ENCODE measurements around the gene SCUBE3.

SCUBE3 gene

GRCh38 chr6:35265523-35265922, 51.8 kb downstream of the SCUBE3 start:
- peaks cover 6% of the 10 kb centered on the region; the same call in 1 of the 2 replicates for H3F3A ChIP-seq (ENCODE audit: insufficient read depth, low read length)
- no peaks in the 10 kb centered on the region for H3K9me2 ChIP-seq (ENCODE audit: low read depth, low read length)
- H3K4me2 ChIP-seq (ENCODE audit: low read length): no peak overlapping the region
- H3K9me3 ChIP-seq (ENCODE audit: low read length): no peaks in the 10 kb centered on the region
- no peaks in the 10 kb centered on the region for H3K79me2 ChIP-seq (ENCODE audit: insufficient read depth, low read length)
- H4K20me1 ChIP-seq (ENCODE audit: insufficient read depth, low read length): no peaks in the 10 kb centered on the region
- no peak overlapping the region for H3K27ac ChIP-seq (ENCODE audit: low read depth, low read length, poor library complexity, severe bottlenecking)
- no peak overlapping the region for H3K9ac ChIP-seq (ENCODE audit: low read length)
- no peaks in the 10 kb centered on the region for H3K27me3 ChIP-seq (ENCODE audit: insufficient read depth, low read length)
- no peak for TF ChIP-seq CTCF (IDR thresholded peaks at IDR 0.05; ENCODE audit: low read length)
- no peak for TF ChIP-seq EZH2 (IDR thresholded peaks at IDR 0.05; ENCODE audit: borderline replicate concordance, low read length)
- no peak overlapping the region for H2AFZ ChIP-seq (ENCODE audit: low read length)
- H3K36me3 ChIP-seq (ENCODE audit: insufficient read depth, low read length): no peaks in the 10 kb centered on the region
- H3K4me3 ChIP-seq (ENCODE audit: low read depth, low read length, poor library complexity, severe bottlenecking): no peak overlapping the region
- peaks cover 30% of the 10 kb centered on the region for H3K4me1 ChIP-seq (ENCODE audit: insufficient read depth, low read length, severe bottlenecking)

GRCh38 chr6:35267446-35267845, 53.7 kb downstream of the SCUBE3 start:
- H3K4me1 ChIP-seq (ENCODE audit: insufficient read depth, low read length, severe bottlenecking): peaks cover 24% of the 10 kb centered on the region
- no peak overlapping the region for H3K27ac ChIP-seq (ENCODE audit: low read depth, low read length, poor library complexity, severe bottlenecking)
- no peak overlapping the region for H3K9ac ChIP-seq (ENCODE audit: low read length)
- H3K4me3 ChIP-seq (ENCODE audit: low read depth, low read length, poor library complexity, severe bottlenecking): no peak overlapping the region
- H3K27me3 ChIP-seq (ENCODE audit: insufficient read depth, low read length): no peaks in the 10 kb centered on the region
- no peak overlapping the region for H2AFZ ChIP-seq (ENCODE audit: low read length)
- H3K4me2 ChIP-seq (ENCODE audit: low read length): no peak overlapping the region
- no peaks in the 10 kb centered on the region for H3F3A ChIP-seq (ENCODE audit: insufficient read depth, low read length)
- H4K20me1 ChIP-seq (ENCODE audit: insufficient read depth, low read length): no peaks in the 10 kb centered on the region
- TF ChIP-seq CTCF (IDR thresholded peaks at IDR 0.05; ENCODE audit: low read length): no peak
- TF ChIP-seq EZH2 (IDR thresholded peaks at IDR 0.05; ENCODE audit: borderline replicate concordance, low read length): no peak
- H3K36me3 ChIP-seq (ENCODE audit: insufficient read depth, low read length): no peaks in the 10 kb centered on the region; the same call in 1 of the 2 replicates
- no peaks in the 10 kb centered on the region for H3K9me2 ChIP-seq (ENCODE audit: low read depth, low read length)
- H3K79me2 ChIP-seq (ENCODE audit: insufficient read depth, low read length): no peaks in the 10 kb centered on the region
- no peaks in the 10 kb centered on the region for H3K9me3 ChIP-seq (ENCODE audit: low read length)

- H3K9me2 ChIP-seq (ENCODE audit: low read depth, low read length): no peaks in the 10 kb centered on the region
- H3K9ac ChIP-seq (ENCODE audit: low read length): no peak overlapping the region
- H4K20me1 ChIP-seq (ENCODE audit: insufficient read depth, low read length): no peaks in the 10 kb centered on the region
- no peaks in the 10 kb centered on the region for H3F3A ChIP-seq (ENCODE audit: insufficient read depth, low read length)
- no peaks in the 10 kb centered on the region for H3K9me3 ChIP-seq (ENCODE audit: low read length)
- peaks cover 22% of the 10 kb centered on the region for H3K4me1 ChIP-seq (ENCODE audit: insufficient read depth, low read length, severe bottlenecking)
- H3K36me3 ChIP-seq (ENCODE audit: insufficient read depth, low read length): no peaks in the 10 kb centered on the region; the same call in 1 of the 2 replicates
- H3K27ac ChIP-seq (ENCODE audit: low read depth, low read length, poor library complexity, severe bottlenecking): no peak overlapping the region
- H3K27me3 ChIP-seq (ENCODE audit: insufficient read depth, low read length): no peaks in the 10 kb centered on the region
- H3K4me2 ChIP-seq (ENCODE audit: low read length): no peak overlapping the region
- no peaks in the 10 kb centered on the region for H3K79me2 ChIP-seq (ENCODE audit: insufficient read depth, low read length)
- TF ChIP-seq CTCF (IDR thresholded peaks at IDR 0.05; ENCODE audit: low read length) (no peak), EZH2 (IDR thresholded peaks at IDR 0.05; ENCODE audit: borderline replicate concordance, low read length) (no peak)
- H3K4me3 ChIP-seq (ENCODE audit: low read depth, low read length, poor library complexity, severe bottlenecking): no peak overlapping the region
- no peak overlapping the region for H2AFZ ChIP-seq (ENCODE audit: low read length)
Measured at GRCh38 chr6:35267897-35268296, 54.1 kb downstream of the SCUBE3 start.
